Stimulated activated CD4-positive, alpha-beta T cell treated with anti-CD3 and anti-CD28 coated beads, Interleukin-12 subunit alpha, Interleukin-12 subunit beta, amount 100 ng/mL, for 48 hours (primary cell): ENCODE data around the gene SMAD3.

Experiments
- DNase-seq, 3 donors: peaks; one replicate each; pipeline ENCODE4 v3.0.0-alpha.2; 2020; ENCODE audit warnings: low read depth in 2 of 3, low spot score in 1 of 3

Gene SMAD3

GRCh38 chr15:67178569-67179210 lies 113.3 kb downstream of the SMAD3 start:
- DNase-seq = no peak

DNA sequence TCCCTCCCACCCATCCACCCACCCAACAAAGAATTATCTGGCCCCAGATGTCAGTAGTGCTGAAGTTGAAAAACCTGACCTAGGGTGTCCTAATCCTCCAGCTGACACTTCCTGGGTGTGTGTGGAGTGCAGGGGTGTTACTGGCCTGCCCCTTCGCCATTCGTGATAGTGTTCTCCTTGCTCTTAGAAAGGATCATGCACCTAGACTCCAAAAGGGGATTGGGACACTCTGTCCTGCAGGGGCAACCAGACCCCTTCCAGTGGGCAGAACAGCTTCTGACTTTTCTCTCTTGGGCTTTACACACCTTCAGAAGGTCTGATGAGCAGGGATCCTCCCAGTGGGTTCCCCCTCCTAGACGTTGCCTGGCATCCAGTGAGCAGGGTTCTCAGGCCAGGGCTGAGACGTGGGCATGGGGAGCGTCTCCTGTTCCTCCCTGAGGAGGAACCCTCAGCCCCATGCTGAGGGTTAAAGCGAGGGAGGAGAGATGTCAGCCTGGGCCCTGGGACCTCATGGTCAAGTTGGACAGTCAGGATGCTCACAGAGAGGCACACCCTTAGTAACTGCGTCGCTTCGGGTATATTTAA lies 114.1 kb downstream of the SMAD3 start:
- no peak for DNase-seq

DNA sequence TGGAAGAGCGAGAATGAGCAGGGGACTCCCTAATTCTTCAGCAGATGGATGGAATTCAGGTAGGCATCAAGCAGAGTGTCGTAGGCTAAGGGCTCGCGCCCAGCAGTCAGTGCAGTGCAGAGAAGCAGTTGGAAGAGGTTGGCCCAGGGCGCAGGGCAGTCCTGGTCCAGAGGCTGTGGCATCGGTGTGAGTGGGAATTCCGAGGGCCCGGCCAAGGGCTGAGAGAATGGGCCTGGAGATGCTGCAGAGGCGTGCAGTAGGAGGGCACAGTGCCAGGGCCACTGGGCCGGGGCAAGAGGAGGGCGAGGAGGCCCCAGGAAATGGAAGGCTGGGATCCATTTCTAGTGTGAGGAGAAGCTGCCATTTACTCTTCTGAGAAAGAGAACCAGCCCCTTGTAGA lies 114.6 kb downstream of the SMAD3 start:
- no peak for DNase-seq

DNA sequence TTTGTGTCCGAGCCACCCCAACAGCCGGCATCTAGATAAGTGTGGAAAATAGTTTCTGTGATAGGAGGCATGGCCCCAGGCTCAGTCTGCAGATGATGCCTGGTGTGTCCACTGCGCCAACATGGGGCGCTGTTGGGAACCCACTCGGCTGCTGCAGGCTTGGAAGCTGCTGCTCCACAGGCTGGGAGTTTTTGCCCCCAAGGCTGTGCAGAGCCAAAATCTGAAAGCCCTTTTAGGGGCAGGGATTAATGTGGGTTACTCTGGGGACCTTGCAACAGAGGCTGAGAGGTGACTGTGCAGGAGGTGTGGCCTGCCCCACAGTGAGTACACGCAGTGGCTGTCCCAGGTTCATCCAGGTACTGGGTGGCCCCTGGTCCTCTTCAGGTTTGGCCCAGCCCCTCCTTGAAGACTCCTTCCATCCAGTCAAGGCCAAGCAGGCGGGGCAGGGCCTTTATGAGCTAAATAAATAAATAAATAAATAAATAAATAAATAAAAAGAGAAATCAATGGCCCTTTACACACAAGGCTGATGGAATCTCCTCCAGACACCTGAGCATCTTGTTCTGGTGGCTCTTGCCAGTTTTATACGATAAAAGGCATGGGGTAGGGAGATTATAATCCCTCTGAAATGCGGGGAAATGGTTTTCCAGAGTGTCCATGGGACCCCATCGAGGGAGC lies 115.3 kb downstream of the SMAD3 start:
- DNase-seq = no peak

DNA sequence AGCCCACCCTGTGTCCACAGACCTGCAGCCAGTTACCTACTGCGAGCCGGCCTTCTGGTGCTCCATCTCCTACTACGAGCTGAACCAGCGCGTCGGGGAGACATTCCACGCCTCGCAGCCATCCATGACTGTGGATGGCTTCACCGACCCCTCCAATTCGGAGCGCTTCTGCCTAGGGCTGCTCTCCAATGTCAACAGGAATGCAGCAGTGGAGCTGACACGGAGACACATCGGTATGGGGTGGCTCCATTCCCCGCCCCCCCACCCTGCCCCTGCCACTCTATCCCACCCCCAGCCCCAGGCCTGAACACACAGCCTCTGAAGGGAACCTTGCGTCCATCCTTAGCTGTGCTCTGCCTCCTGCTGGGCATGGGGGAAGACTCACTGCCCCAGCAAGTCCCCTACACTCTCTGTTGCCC lies 115.8 kb downstream of the SMAD3 start:
- DNase-seq = no peak

DNA sequence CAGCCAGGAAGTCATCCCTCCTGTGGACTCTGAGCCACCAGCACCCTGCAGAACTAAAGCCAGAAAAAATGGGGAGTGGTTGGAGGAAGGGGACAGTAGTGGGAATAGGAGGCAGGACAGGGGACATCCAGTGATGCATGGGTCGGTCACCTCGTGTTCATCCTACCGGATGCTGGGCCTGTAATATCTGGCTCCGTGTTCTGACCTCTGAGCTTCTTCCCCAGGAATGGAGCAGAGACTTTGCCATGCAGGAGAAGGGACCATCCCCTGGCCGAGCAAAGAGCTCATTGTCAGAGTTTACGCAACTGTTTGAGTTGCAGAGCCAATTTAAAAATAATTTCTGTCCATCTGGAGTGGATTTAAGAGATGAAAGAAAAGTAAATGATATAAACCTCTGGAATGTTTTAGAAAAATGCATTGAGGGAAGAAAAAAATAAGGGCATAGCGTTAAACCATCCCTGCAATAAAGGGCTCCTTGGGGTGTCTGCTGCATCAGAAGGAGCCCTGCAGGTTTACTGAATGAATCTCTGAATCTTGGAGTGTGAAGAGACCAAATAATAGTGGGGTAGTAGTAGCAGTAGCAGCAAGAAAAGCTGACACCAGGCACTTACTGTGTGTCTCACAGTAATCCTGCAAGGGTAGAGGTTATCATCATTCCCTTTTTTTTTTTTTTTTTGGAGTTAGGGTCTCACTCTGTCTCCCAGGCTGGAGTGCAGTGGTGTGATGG lies 118.2 kb downstream of the SMAD3 start:
- no peak for DNase-seq

GRCh38 chr15:67184208-67184925 lies 119.0 kb downstream of the SMAD3 start:
- no peak for DNase-seq

DNA sequence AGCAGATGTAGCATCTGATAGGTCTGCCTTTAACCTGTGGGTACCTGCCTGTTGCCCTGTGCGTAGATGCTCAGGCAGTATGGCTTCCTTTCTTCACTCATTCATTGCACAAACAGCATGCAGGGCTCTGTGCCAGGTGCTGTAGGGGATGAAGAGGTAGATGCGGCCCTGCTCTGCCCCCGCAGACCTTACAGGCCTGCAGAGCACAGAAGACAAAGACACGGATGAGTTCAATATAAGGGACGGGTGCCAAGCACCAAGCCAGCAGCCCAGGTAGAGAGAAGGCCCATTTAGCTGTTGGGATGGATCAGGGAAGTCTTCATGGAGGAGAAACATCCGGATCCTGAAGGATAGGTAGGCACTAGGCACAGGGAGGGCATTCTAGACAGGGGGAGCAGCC lies 119.6 kb downstream of the SMAD3 start:
- no peak for DNase-seq

DNA sequence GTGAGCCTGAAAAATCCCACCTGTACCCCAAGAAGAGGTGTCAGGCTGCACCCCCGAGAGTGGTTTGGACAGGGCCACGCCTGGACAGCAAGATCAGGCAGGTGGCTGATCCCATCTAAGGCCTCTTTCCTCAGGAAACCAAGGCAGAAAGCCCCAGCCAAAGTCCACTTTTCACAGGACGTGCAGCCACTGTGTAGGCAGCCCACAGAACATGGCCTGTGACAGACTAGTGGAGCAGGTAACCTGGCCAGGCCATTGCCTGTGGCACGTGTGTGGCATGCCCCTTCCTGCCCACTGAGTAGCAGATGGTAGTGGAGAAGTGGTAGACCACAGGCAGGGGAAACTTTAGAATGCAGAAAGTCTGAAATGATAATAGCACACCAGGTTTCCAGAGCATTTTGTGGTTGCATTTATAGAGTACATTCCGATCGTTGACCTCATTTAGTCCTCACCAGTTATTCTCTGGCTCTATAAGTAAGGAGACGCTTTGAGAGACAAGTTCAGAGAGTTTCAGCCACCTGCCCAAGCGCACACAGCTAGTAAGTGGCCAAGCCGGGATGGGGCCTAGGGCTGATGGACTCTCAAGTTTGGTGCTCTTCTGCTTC lies 120.3 kb downstream of the SMAD3 start:
- no peak for DNase-seq

DNA sequence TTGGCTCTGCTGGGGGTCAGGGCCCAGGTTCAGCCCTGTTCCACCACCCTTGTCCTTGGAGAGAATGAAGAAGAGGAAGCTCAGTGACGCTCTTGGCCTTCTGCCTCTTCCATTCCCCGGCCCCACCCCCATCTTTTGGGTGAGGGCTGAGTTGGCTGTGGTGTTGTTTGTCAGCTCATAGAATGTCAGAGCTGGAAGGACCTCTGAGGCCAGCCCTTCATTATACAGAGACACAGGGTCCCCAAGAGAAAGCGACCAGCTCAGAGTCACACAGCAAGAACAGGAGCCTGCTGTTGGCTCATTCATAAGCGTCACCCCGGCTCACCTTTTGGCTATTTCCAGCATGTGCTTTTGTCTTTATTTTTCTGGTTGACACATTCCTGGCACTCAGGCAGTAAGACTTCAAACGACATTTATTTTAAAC lies 120.8 kb downstream of the SMAD3 start:
- DNase-seq = no peak

GRCh38 chr15:67186688-67187087 lies 121.3 kb downstream of the SMAD3 start:
- DNase-seq = no peak

GRCh38 chr15:67187351-67187854 lies 122.0 kb downstream of the SMAD3 start:
- no peak for DNase-seq

- no peak for DNase-seq
These were observed 123.3 kb downstream of the SMAD3 start for GRCh38 chr15:67188551-67189218.

DNA sequence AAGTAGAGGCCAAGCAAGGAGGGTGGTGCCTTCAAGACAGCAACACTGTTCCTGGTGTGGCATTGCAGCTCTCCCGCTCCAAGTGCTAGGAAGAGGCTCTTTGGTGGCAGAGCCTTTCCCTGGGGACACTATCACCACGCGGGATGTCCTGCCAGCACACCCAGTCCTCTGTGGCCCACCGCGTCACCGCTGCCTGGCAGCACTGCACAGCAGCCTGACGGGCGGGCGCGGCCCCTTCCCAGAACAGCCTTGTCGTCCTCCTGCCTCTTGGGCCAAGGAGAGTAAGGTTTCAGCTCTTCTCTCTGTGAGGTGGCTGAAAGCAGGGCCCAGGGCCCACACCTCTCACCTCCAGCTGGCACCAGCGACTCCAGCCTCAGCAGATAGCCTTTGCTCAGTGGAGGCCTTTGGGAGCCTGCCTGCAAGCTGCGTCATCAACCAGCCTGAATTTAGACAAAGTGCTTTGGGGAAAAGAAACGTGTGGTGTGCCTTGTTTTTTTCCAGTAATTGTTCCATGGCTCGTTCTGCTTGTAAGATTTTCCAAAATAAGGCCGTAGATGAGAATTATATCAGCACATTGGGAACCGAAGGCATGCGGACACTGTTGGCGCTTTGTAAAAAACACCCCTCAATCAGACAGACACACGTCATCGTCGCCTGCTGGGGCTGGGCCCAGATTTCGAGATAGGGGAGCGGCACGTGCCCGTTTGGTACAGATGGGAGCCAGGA lies 124.1 kb downstream of the SMAD3 start:
- DNase-seq = no peak

DNA sequence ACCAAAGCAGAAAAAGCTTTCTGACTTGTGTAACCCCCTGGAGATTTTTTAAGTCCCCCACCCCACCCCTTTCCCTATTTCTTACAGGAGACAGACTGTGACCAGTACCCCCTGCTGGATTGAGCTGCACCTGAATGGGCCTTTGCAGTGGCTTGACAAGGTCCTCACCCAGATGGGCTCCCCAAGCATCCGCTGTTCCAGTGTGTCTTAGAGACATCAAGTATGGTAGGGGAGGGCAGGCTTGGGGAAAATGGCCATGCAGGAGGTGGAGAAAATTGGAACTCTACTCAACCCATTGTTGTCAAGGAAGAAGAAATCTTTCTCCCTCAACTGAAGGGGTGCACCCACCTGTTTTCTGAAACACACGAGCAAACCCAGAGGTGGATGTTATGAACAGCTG lies 124.9 kb downstream of the SMAD3 start:
- DNase-seq = no peak

DNA sequence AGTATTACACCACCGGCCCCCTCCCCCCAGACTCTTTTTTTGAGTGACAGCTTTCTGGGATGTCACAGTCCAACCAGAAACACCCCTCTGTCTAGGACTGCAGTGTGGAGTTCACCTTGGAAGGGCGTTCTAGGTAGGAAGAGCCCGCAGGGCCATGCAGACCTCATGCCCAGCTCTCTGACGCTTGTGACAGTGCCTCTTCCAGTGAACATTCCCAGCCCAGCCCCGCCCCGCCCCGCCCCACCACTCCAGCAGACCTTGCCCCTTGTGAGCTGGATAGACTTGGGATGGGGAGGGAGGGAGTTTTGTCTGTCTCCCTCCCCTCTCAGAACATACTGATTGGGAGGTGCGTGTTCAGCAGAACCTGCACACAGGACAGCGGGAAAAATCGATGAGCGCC lies 125.4 kb downstream of the SMAD3 start:
- DNase-seq = no peak

DNA sequence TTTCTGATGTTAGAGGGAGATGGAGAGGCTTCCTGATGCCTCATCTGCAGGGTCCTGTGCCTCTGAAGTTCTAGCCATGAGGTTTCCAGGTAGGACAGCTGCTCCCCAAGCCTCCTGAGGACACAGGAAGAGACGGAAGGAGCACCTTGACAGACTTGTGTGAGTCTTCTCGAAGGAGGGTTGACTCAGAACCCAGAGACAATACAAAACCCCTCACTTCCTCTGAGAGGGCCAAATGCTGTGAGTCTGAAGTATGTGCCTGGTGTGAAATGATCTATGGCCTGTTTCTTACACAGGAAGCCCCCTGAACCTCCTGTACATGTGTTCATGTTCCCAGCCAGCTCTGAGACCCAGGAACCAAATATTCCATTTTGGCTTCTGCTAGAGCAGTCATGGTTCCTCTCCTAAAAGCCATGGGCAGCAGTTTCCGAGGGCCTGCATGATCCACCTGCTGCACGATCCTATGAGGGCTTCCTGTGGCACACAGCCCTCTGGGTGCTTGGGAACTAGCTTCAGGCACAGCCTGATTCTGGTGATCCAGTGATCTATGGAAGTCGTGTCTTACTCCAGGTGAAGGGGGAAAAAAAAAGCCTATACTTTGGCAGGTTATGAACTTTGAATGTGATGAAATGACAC lies 126.9 kb downstream of the SMAD3 start:
- DNase-seq = no peak

GRCh38 chr15:67193223-67193990 lies 128.0 kb downstream of the SMAD3 start:
- no peak for DNase-seq
